Esophagus muscularis mucosa (tissue), 4 donors: Measurements from ENCODE around the gene SULF2.

ENCODE experiments used
- CTCF ChIP-seq, 3 experiments: fragments of 200-600 bp in 2 of 3; fragments of 450-650 bp in 1 of 3; sonication (generic) in 2 of 3; IDR thresholded peaks; one replicate each; pipeline ENCODE4 v1.5.1; 2017 to 2019; ENCODE audit warnings: antibody characterized with exemption in 3 of 3, mild to moderate bottlenecking in 2 of 3, moderate library complexity in 1 of 3
- EP300 ChIP-seq: sonication (generic); formaldehyde crosslinking; IDR thresholded peaks from one replicate; pipeline ENCODE4 v1.6.1; 2017; ENCODE audit warnings: antibody characterized with exemption
- POLR2A ChIP-seq: fragments of 450-650 bp; IDR thresholded peaks from one replicate; pipeline ENCODE4 v1.6.1; 2017; ENCODE audit warnings: antibody characterized with exemption, moderate library complexity, mild to moderate bottlenecking, low read depth

GRCh38 chr20:47790580-47790965 lies 5.3 kb upstream of the SULF2 start:
- TF ChIP-seq CTCF (IDR thresholded peaks at IDR 0.05) (no peak), POLR2A (no peak), EP300 (no peak)
